ENCODE measurements around the gene ZNF330.

ZNF330 gene

DNA sequence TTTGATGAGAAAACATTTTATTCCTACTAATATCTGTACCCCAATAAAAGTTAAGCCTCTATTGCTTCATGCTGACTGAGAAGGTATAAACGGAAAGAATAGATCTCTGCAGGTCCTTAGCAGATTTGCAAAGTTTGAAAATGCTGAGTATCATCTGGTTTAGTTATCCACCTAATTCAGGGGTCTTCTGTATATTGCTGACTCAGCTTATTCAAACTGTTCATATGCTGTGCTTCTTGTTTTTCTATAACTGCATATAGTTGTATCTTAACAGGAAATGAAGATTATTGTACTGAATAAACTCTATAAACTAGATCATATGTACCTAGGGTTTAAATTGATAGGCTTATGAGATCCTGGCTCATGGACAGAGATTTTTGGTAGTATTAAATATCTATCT lies 23.7 kb downstream of the ZNF330 start:
- no peak for TF ChIP-seq CTCF (conservative IDR thresholded peaks at IDR 0.05; ENCODE audit: low read depth, low read length)
- H2AFZ ChIP-seq (ENCODE audit: low read depth), result no peak overlapping the region
- no peak overlapping the region for H3K4me3 ChIP-seq (IDR thresholded peaks at IDR 0.05; ENCODE audit: insufficient read depth, low read depth, low read length)
- no peaks in the 10 kb centered on the region for H3K79me2 ChIP-seq (ENCODE audit: insufficient read depth, low read depth)
- no peak overlapping the region for H3K27ac ChIP-seq
- H3K27me3 ChIP-seq (ENCODE audit: insufficient read depth, low read depth), result no peaks in the 10 kb centered on the region
- no peaks in the 10 kb centered on the region for H3K36me3 ChIP-seq (ENCODE audit: insufficient read depth)
- no peak overlapping the region for H3K9ac ChIP-seq
- H3K4me1 ChIP-seq (ENCODE audit: low read depth, poor library complexity, severe bottlenecking), result no peaks in the 10 kb centered on the region
- no peaks in the 10 kb centered on the region for H4K20me1 ChIP-seq (ENCODE audit: insufficient read depth)
- H3K4me2 ChIP-seq, result no peak overlapping the region

- Histone ChIP-seq H3K27ac (no peak overlapping the region), H3K4me2 (no peak overlapping the region), H4K20me1 (ENCODE audit: insufficient read depth) (no peaks in the 10 kb centered on the region), H3K79me2 (ENCODE audit: insufficient read depth, low read depth) (no peaks in the 10 kb centered on the region), H3K9ac (no peak overlapping the region), H3K4me3 (IDR thresholded peaks at IDR 0.05; ENCODE audit: insufficient read depth, low read depth, low read length) (no peak overlapping the region), H3K27me3 (ENCODE audit: insufficient read depth, low read depth) (no peaks in the 10 kb centered on the region), H3K36me3 (ENCODE audit: insufficient read depth) (no peaks in the 10 kb centered on the region), H3K4me1 (ENCODE audit: low read depth, poor library complexity, severe bottlenecking) (no peaks in the 10 kb centered on the region), H2AFZ (ENCODE audit: low read depth) (no peak overlapping the region)
- no peak for TF ChIP-seq CTCF (conservative IDR thresholded peaks at IDR 0.05; ENCODE audit: low read depth, low read length)
Measured at GRCh38 chr4:141246243-141246642, 25.5 kb downstream of the ZNF330 start.

GRCh38 chr4:141246683-141247429 lies 26.2 kb downstream of the ZNF330 start:
- Histone ChIP-seq H3K27me3 (ENCODE audit: insufficient read depth, low read depth) (no peaks in the 10 kb centered on the region), H3K79me2 (ENCODE audit: insufficient read depth, low read depth) (no peaks in the 10 kb centered on the region), H3K4me2 (no peak overlapping the region), H3K4me3 (IDR thresholded peaks at IDR 0.05; ENCODE audit: insufficient read depth, low read depth, low read length) (no peak overlapping the region), H3K36me3 (ENCODE audit: insufficient read depth) (no peaks in the 10 kb centered on the region), H3K27ac (no peak overlapping the region), H3K4me1 (ENCODE audit: low read depth, poor library complexity, severe bottlenecking) (no peaks in the 10 kb centered on the region), H3K9ac (no peak overlapping the region), H2AFZ (ENCODE audit: low read depth) (no peak overlapping the region), H4K20me1 (ENCODE audit: insufficient read depth) (no peaks in the 10 kb centered on the region)
- no peak for TF ChIP-seq CTCF (conservative IDR thresholded peaks at IDR 0.05; ENCODE audit: low read depth, low read length)

DNA sequence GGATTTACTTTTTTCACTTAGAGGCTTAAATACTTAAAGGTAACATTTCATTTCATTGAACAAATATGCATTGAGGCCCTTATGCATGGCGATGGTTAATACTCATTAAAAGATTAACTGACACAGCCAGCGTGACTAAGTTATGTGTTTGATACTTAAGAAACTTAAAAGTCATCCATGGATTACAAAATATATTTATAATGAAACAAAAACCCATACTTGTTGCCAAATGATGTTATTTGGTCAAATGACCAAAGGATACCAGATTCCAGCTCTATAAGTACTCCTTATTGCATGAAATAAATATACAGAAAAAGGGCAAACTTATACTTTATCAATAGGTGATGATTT lies 26.7 kb downstream of the ZNF330 start:
- Histone ChIP-seq H3K4me2 (no peak overlapping the region), H3K9ac (no peak overlapping the region), H2AFZ (ENCODE audit: low read depth) (no peak overlapping the region), H3K4me1 (ENCODE audit: low read depth, poor library complexity, severe bottlenecking) (no peaks in the 10 kb centered on the region), H3K27ac (no peak overlapping the region), H3K27me3 (ENCODE audit: insufficient read depth, low read depth) (no peaks in the 10 kb centered on the region), H4K20me1 (ENCODE audit: insufficient read depth) (no peaks in the 10 kb centered on the region), H3K36me3 (ENCODE audit: insufficient read depth) (no peaks in the 10 kb centered on the region), H3K79me2 (ENCODE audit: insufficient read depth, low read depth) (no peaks in the 10 kb centered on the region), H3K4me3 (IDR thresholded peaks at IDR 0.05; ENCODE audit: insufficient read depth, low read depth, low read length) (no peak overlapping the region)
- no peak for TF ChIP-seq CTCF (conservative IDR thresholded peaks at IDR 0.05; ENCODE audit: low read depth, low read length)
